NT2/D1 (cell line): ENCODE data around the gene TAAR2.

ENCODE experiments used
- DNase-seq: peaks from one replicate; pipeline ENCODE4 v3.0.0-alpha.2; 2011; ENCODE audit warnings: low read depth, low spot score
- H3K27me3 ChIP-seq: 2 replicates; pipeline ENCODE4 v1.6.0; 2011; ENCODE audit warnings: mild to moderate bottlenecking; ENCODE audit not compliant: insufficient read length, insufficient read depth
- H3K36me3 ChIP-seq: 2 replicates; pipeline ENCODE4 v1.6.1; 2011; ENCODE audit warnings: mild to moderate bottlenecking, low read length, mixed read lengths; ENCODE audit not compliant: insufficient read depth, insufficient read length
- H3K4me1 ChIP-seq: 2 replicates; pipeline ENCODE4 v1.5.1; 2011; ENCODE audit not compliant: insufficient read depth, insufficient read length
- H3K4me3 ChIP-seq: 2 replicates; pipeline ENCODE4 v1.5.1; 2011; ENCODE audit warnings: low read depth; ENCODE audit not compliant: insufficient read length
- H3K9ac ChIP-seq: 2 replicates; pipeline ENCODE4 v1.6.0; 2011; ENCODE audit warnings: low read depth; ENCODE audit not compliant: insufficient read length
- H3K9me3 ChIP-seq: 2 replicates; pipeline ENCODE4 v1.5.1; 2011; ENCODE audit warnings: mild to moderate bottlenecking, low read length; ENCODE audit not compliant: insufficient read depth
- SUZ12 ChIP-seq: IDR thresholded peaks from 2 replicates; pipeline ENCODE4 v1.6.1; 2011; ENCODE audit not compliant: insufficient read length, insufficient read depth; ENCODE audit errors: extremely low read depth
- YY1 ChIP-seq: IDR thresholded peaks from 2 replicates; pipeline ENCODE4 v1.6.1; 2011; ENCODE audit not compliant: insufficient read length, insufficient read depth
- ZNF274 ChIP-seq: IDR thresholded peaks from 2 replicates; pipeline ENCODE4 v1.6.1; 2011; ENCODE audit warnings: mild to moderate bottlenecking, low read depth, low read length

TAAR2 gene

DNA sequence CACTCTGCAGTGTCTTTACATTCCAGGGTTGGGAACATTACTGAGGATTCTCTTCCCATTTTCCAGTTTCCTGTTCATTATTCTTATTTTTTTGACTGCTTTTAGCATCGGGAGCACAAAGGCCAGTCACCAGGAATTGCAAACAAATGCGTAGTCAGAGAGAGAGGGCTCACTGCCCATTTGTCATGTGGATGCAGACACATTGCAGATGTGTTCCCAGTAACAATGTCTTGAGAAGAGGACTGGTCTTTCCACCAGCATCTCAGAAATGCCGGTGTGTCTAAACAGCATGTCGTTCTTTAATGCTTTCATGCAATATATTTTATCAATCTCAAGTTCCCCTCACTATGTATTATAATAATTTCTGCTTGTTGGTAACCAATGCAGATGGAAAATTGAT lies 54.9 kb downstream of the TAAR2 start:
- no peaks in the 10 kb centered on the region for H3K4me1 ChIP-seq
- H3K9me3 ChIP-seq, result no peaks in the 10 kb centered on the region
- TF ChIP-seq SUZ12 (no peak), ZNF274 (no peak), YY1 (no peak)
- DNase-seq, result peak; percentile 11
- H3K27me3 ChIP-seq, result no peaks in the 10 kb centered on the region
- H3K36me3 ChIP-seq, result no peaks in the 10 kb centered on the region
- H3K9ac ChIP-seq, result no peak overlapping the region
- no peak overlapping the region for H3K4me3 ChIP-seq

GRCh38 chr6:132568611-132569010 lies 55.5 kb downstream of the TAAR2 start:
- H3K9ac ChIP-seq, result no peak overlapping the region
- H3K9me3 ChIP-seq, result no peaks in the 10 kb centered on the region
- no peak for DNase-seq
- H3K36me3 ChIP-seq, result no peaks in the 10 kb centered on the region
- no peaks in the 10 kb centered on the region for H3K4me1 ChIP-seq
- H3K4me3 ChIP-seq, result no peak overlapping the region
- no peaks in the 10 kb centered on the region for H3K27me3 ChIP-seq
- TF ChIP-seq YY1 (no peak), SUZ12 (no peak), ZNF274 (no peak)

DNA sequence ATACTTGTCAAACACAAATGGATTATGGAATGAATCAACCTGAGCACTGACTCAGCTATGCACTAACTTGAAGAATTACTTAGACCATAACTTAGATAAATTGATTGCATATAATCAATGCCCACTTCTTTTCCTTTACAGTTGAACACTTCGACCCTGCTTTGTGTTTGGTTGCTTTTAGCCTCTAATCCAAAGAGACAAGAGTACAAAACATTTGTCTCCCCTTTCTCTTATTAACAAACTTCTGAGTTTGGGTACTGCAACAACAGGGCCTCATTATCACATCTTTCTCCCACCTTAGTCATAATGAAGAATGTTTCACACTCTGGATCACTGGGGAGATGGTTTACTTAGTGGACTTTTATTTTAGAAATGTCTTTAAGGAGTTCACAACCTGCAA lies 56.5 kb downstream of the TAAR2 start:
- Histone ChIP-seq H3K27me3 (no peaks in the 10 kb centered on the region), H3K36me3 (no peaks in the 10 kb centered on the region), H3K4me1 (no peaks in the 10 kb centered on the region), H3K4me3 (no peak overlapping the region), H3K9ac (no peak overlapping the region), H3K9me3 (no peaks in the 10 kb centered on the region)
- no peak for DNase-seq
- TF ChIP-seq YY1 (no peak), ZNF274 (no peak), SUZ12 (no peak)
